ENCODE measurements around the gene PLSCR4.
"Not testable (repeated sequence)": the region's sequence is repeated elsewhere in the genome, so short reads cannot be mapped to it uniquely, and the experiment has no call there.

Gene PLSCR4

GRCh38 chr3:146243559-146243958 is 7.3 kb downstream of the PLSCR4 start:
- DNase-seq: no peak

- DNase-seq: no peak
Measured at GRCh38 chr3:146241523-146242240, 9.2 kb downstream of the PLSCR4 start.

- DNase-seq: no peak
Measured at GRCh38 chr3:146233487-146233886, 17.4 kb downstream of the PLSCR4 start.

DNA sequence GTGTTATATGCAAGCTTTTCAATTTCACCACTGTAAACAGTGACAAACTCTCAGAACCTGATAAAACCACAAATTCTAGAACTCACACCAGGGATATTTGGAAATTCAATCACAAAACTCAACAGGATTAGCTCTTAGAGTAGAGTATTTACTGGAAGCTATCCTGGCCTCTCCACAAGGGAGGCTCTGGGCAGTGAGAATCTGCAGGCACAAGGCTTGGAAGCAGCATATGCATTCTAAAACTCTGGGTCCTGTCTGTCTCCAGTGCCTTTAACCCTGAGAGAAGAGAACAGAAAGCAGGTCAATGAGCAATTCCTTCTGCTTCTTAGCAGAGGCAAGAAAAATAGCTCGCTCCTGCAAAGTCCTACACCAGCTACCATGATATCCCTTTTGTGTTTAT is 23.4 kb downstream of the PLSCR4 start:
- no peak for DNase-seq

DNA sequence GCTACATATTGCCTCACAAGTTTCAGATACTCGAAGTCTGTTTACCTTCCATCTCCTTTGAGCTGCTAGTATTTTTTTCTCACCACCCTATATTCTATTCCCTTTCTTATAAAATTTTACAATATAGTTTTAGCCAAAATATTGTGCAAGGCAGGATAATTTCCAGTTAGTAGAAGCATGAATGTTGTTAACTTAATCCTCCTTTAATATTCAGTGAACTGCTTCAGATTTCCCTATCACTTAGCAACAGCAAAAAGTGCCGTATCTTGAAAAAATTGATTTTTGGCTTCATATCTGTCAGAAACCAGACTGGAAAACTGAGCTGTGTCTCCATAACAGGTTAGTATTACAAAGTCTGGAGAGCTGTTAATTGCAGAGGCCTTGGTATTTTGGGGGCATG is 24.0 kb downstream of the PLSCR4 start:
- no peak for DNase-seq

GRCh38 chr3:146225458-146225857 is 25.4 kb downstream of the PLSCR4 start:
- not testable (repeated sequence) for DNase-seq

DNA sequence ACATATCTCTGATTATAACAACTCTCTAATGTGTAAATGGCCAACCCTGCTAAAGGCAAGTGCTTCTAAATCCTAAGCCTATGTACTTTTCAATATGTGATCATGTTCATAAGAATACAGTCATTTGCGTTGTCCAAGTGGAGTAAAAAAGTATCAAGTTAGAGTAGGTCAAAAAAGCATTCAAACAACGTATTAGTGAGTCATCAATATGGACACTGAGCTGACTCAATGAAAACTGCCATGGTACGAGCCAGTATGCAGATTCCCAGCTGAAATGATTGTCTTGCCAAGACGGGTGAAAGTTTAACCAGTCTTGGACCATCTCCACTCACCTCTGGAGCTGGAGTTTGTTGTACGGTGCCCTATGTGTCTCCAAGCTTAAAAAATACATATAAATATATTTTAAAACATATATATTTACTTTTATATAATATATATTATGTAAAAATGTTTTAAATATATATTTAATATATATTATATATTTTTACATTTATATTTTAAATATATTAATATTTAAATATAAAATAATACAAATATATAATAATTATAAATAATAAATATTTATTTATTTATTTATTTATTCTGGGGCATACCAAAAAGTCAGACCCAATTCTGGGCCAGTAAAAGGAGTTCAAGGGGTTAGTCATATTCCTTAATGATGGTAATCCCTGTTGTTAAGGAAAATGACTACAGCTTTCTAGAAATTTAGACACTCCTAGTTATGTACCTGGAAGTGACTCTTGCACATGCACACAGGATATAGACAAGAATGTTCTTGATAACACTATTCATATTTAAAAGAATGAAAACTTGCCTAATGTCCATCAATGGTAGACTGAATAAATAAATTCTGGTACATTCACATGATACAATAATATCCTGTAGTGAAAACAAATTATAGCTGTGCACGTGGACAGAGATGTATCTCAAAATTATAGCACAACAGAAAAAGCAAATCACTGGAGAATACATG is 27.2 kb downstream of the PLSCR4 start:
- DNase-seq: no peak

DNA sequence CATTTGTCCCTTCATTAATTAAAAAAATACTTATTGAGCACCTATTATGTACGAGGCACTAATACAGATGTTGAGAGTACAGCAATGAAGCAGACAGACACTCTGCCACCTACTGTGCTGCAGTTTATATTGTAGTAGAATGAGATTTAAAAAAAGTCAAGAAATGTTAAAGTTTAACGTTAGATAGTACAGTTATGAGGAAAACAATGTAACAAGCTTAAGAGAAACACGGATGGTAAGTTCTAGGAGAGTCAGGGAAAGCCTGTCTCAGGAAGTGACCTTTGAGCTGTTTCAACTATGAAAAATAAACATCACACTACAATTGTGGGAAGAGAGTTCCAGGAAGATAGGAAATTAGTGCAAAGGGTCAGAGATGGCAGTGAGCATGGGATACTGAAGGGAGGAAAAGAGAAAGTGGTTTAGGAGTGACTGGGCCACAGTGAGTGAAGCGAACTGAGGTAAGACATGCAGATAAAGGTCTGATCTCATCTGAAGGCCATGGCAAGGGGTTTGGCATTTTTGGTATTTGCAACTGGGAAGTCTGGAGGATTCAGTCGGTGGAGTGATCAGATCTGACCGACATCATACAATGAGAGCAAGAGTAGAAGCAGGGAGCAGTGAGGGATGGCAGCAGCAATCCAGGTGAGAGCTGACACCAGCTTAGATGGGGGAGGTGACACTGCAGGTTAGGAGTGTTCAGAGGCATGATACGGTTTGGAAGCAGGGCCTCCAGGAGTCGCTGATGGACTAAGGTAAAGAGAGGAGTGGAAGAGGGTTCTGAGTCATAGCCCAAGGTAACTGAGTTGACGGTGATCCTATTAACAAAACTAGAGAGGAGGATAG is 28.5 kb downstream of the PLSCR4 start:
- no peak for DNase-seq

GRCh38 chr3:146221276-146221675 is 29.6 kb downstream of the PLSCR4 start:
- DNase-seq: no peak

DNA sequence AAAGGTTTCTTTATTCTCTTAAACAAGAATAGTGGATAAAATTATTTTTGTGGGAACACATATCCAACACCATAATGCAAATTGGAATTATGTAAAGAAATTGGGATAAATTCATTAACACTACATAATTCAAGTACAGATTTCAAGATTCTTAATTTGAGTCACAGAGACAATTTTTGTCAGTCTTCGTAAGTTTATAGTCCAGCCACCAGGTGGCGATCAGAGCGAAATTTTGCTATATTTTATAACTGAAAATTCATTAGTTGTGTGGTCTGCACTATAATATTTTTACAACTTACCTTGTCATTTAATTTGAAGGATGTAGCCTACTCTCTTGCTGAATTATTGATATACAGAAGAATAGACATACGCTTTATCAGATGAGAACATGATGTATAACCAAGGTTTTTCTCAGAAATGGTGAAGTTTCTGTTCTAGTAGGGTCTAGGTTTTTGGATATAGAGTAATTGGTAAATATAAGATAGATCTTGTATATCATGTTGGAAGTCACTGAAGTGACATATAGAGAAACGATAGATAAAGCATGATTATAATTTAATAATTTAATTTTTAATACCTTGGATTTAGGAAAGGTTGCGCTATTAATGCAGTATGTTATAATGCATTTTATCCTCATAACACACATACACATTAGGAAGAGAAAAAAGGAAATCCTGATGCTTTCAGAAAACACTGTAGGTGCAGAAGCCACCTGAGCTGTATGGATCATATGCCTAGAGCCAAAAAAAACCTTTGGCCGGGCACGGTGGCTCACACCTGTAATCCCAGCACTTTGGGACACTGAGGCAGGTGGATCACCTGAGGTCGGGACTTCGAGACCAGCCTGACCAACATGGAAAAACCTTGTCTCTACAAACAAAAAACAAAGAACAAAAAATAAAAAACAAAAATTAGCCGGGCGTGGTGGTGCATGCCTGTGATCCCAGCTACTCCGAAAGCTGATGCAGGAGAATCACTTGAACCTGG is 31.7 kb downstream of the PLSCR4 start:
- peak; percentile 10 for DNase-seq

DNA sequence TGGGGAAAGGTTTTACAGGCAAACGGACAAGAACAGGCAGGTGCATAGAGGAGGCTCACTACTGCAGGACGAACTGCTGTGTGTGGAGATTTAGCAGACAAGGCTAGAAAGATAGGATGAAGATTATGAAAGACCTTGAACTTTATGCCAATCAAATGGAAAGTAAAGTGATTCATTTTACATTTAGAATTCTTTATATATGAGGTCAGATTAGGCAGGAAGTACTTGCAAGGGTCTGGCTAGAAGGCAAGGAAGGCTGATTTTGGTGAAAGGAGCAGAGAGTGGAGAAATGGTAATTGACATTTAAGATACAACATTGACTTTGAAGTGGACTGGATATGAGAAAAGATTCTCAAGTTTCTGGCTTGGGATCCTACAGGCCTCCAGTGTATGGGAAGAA is 33.6 kb downstream of the PLSCR4 start:
- no peak for DNase-seq

- no peak for DNase-seq
Measured at GRCh38 chr3:146214493-146214892, 36.4 kb downstream of the PLSCR4 start.

DNA sequence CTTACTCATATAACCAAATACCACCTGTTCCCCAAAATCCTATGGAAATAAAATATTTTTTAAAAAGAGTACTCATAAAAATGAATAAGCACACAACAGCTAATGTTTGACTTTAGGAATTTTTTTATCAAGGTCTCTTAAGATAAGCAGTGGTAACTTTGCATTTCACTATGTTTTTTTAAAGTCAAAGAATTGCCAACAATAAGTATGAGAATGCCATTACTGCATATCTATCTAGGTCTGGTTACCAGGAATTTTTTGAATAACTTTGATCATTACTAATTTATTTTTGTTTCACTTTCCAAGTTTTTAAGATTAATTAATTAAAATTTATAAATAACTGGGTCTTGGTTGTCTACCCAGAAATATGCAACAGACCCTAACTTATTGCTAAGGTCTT is 41.5 kb downstream of the PLSCR4 start:
- no peak for DNase-seq

DNA sequence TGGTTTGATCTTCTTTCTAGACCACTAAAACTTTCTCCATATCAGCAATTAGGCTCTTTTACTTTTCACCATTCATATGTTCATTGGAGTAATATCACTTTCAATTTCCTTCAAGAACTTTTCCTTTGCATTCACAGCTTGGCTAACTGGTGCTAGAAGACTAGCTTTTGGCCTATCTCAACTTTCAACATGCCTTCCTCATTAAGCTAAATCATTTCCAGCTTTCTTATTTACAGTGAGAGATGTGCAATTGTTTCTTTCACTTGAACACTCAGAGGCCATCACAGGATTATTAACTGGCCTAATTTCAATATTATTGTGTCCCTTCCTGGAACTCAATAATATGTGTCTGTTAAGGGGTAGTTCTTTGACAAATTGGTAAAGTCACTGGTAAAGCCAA is 47.1 kb downstream of the PLSCR4 start:
- no peak for DNase-seq

- DNase-seq: no peak
Measured at GRCh38 chr3:146200461-146201220, 50.3 kb downstream of the PLSCR4 start.

DNA sequence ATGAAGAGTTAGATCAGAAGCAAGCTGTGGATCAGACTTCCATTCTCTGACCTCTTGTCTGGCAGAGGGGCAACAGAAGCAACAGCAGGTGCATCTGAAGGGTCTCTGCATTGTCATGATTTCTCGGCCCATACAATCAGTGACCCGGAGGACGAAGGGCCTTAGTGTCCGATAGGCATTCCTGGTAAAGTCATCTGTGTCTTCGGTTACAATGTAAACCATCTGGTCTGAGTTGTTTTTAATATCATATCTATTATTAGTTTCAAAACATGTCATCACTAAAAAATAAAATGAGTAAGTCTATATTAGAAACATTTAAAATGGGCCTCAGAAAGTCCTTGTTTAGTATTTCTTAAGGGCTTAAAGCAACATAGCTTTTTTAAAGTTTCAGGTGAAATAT is 51.1 kb downstream of the PLSCR4 start:
- no peak for DNase-seq

DNA sequence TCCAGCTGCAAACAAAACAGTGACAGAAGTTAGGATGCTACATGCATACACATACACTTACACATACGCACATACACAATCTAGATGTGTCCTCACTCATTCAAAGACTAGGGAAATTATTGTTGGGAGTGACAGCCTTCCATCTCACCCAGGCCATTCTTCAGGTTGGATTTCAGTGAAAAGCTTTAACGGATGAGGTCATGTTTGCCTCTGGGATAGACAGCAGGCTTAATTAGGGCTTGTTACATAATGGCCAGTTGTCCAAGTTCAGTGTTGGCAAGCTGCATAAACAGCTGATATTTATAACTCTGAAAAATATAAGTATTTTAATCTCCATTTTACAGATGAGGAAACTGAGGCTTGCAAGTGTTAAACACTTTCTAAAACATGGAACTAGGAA is 54.1 kb downstream of the PLSCR4 start:
- no peak for DNase-seq

- no peak for DNase-seq
Measured at GRCh38 chr3:146195605-146196004, 55.3 kb downstream of the PLSCR4 start.

DNA sequence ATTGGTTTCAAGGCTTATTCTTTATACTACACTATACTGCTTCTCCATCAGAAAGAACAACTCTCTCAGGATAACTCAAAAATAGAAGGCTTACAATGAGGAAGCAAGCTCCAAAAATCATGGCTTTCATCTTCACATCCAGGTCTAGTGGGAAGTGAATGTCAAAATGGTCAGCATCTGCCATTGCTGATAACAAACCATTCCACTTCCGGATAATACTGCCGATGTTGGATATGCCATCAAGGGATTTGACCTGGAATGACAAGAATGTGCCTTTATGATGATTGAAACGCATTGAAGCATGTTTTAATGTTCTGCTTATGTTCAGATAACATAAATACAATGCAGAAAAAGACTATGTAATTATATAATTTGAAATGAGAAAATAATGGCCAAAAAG is 55.9 kb downstream of the PLSCR4 start:
- DNase-seq: no peak

GRCh38 chr3:146191051-146191450 is 59.9 kb downstream of the PLSCR4 start:
- no peak for DNase-seq

GRCh38 chr3:146189519-146190173 is 61.3 kb downstream of the PLSCR4 start:
- DNase-seq: peak; percentile 55
